Glomerular visceral epithelial cell (primary cell): ENCODE measurements around the gene TMEM72.

Source experiments
- DNase-seq: peaks from one replicate; pipeline ENCODE4 v3.0.0-alpha.2; 2016; ENCODE audit errors: extremely low spot score

The TMEM72 gene

DNA sequence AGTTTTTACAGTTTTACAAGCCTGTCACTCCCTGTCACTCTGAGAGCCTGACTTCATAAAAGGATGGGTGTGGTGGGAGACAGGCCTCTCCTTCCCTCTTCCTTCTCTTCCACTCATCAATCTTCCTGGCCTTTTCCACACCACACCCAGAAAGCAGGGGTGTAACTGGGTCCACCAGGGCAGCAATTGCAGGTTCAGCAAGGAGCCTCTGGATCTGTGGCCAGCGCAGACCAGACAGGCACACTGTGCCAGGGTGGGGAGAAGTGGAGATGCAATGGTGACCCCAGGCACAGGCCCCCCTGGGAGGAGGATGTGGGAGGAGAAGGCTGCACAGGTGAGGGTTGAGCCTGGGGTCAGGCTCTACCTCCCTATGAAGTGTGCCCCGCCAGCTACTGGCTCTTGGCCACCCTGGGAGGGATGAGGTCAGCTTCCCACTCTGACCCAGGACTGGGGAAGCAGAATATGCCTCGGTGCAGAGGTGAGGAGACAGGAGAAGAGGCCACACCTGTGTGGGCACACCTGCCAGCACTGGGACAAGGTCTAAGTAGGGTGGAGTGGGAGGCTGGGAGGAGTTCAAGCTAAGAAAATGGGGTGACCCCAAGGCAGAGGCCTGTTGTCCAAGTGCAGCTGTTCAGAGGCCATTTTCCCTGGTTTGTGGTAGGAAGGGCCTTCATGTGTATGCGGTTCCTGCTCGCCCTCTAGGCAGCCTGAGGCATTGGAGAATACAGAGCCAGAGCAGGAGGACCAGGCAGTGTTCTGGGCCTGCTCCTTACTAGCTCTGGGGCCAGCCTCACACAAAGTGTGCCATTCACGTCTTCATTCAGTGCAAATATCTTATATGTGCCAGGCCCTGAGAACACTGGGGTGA lies 20.2 kb upstream of the TMEM72 start:
- DNase-seq, result no peak

DNA sequence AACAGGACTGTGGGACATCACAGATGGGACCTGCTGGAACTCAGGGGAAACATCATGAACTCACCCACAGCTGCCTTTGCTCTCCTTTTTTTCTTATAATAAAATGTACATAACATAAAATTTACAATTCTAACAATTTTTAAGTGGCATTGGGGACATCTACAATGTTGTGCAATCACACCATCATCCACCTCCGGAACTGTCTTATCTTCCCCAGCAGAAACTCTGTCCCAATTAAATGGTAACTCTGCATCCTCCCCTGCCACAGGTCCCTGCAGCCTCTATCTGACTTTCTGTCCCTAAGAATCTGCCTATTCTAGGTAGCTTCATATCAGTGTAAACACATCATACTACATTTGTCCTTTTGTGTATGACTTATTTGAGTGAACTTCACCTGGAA lies 19.4 kb upstream of the TMEM72 start:
- DNase-seq, result no peak

- DNase-seq, result no peak
Measured at GRCh38 chr10:44893604-44894468, 17.3 kb upstream of the TMEM72 start.

- DNase-seq, result no peak
Measured at GRCh38 chr10:44894691-44895090, 16.4 kb upstream of the TMEM72 start.

DNA sequence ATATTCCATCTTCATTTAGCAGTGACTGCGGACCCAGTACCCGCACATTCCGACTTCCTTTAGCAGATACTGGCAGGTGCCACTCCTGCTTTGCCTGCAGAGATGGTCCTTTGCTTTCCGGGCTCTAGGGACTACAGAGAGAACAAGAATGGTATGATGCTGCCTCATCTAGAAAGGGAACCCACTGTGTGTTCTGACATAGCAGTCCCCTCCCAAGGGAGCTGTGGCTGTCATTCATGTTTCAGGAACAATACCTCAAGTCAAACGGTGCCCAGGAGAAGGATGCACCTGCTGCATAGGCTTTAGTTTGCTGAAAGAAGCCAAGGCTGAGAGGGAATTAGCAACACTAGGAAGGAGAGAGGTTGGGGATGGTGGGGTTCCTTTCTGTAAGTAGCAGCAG lies 15.9 kb upstream of the TMEM72 start:
- DNase-seq, result no peak

- no peak for DNase-seq
Measured at GRCh38 chr10:44897049-44897448, 14.1 kb upstream of the TMEM72 start.

DNA sequence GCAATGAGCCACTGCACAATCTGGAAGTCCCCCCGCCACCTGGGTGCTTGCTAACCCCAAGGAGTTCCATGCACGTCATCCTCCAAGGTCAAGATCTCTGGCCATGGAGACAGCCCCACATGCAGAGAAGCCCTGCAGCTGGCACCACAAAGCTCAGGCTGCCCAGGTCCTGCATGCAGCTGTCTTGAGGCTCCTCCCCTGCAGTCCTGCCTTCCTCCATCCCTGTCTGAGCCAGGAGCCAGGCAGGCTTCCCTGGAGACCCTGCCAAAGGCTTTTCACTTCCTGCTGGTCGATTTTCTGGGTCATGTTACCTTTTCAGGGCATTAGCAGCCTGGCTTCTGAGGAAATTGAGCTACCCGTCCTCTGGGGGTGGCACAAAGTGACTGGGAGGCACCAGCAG lies 12.5 kb upstream of the TMEM72 start:
- no peak for DNase-seq

DNA sequence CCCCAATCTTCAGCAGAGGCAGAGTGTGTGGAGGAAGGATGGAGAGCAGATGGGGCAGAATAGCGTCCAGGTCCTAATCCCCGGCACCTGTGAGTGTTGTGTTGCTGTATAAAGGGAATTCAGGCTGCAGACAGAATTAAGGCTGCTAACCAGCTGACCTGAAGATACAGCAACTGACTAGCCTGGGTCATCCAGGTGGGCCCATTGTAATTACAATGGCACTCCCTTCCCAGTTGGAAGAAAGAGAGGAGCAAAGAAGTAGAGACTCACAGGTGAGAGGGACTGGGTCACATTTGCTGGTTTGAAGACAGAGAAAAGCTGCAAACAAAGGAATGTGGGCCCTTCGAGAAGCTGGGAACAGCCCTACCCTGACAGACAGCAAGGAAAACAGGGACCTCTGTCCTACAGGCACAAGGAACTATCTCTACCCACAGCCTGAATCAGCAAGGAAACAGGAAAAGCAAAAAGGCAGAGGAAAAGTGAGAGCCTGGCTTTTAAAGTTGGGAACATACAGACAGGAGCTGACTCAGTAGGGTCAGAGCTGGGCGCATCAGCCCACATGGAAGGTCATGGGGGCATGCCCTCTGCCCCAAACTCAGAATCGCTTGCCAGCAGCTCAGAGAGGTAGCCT lies 11.6 kb upstream of the TMEM72 start:
- DNase-seq, result no peak

- no peak for DNase-seq
Measured at GRCh38 chr10:44902941-44903545, 8.1 kb upstream of the TMEM72 start.

DNA sequence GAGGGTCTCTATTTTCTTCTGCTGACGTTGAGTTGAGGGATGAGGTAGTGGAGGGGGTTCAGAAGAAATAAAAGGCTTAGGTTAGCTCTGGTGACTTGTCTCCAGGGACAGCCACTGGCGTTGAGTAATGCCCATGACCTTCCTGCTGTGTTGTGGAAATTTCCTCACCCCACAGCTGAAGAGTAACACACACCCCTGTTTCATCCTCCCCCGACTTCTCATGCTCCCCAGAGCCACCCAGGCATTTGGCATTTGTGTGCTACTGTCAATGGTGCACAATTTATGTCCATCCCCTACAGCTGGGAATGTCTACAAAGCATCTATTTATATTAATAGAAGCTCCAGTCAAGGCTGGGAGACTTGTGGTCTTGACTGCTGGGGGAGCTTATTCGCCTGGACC lies 4.7 kb upstream of the TMEM72 start:
- DNase-seq, result no peak

DNA sequence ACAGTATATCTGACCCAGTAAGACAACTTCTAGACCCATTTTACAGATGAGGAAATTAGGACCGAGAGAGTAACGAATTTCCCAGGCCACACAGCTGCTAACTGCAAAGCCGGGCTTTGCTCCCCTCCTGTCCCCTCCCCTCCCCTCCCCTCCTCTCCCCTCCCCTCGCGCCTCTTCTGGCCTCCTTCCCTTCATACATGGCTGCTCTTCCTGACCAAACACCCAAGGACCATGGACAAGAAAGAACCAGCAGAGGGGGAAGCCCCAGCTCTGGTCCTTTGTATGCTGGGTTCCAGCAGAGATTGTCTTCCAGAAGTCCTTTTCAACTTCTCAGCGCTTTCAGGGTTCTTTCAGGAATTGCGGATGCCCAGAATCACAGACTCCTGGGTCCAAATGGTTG lies 3.6 kb upstream of the TMEM72 start:
- DNase-seq, result no peak

DNA sequence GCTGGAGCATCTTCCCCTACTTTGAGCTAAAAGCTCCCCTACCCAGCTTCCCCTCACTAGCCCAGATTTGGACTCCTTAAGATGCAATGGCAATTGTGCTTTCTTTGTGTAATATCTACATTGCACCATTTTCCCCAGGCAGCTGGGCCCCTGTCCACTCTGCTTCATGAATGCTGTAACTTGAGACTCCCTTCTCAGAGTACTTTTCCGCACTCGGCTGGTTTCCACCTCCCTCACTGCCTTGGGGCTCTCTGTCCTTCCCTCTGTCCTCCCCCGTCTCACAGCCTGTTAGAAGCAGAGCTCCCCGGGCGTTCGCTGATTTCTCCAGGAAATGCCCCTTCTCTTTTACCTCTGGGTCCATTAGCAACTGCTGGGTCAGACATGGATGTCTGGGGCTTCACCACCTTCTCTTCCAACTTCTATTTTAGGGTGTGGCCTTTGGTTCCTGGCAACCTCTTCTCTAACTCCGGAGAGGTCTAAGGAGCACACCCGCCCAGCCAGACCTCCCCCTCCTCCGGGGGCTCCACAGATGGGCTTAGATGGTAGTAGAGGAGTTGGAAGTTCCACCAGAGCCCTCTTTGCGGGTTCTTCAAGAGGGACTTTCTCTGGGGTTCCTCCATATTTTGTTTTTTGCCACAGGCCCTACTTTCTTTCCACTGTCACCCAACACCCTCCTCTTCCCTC lies 2.9 kb upstream of the TMEM72 start:
- no peak for DNase-seq

GRCh38 chr10:44908936-44909630 lies 2.1 kb upstream of the TMEM72 start:
- DNase-seq, result no peak

- no peak for DNase-seq
Measured at GRCh38 chr10:44909910-44910309, 1.2 kb upstream of the TMEM72 start.

DNA sequence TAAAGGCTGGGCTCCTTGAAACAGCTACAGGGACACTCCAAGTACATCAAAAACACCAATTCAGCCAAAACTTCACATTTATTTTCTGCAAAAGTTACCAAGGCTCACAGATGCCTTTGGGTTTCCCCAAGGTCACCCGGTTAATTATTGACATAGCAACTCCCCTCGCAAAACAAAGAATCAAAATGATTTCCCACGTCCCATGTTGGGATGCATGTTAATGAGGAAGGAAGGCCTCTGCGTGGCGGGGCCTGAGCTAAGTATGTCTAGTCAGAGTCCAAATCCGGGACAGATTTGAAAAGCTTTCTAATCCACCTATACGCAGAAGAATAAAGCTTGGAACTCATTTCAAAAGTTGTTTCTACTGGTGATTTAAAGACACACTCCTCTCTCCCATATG lies 535 bp upstream of the TMEM72 start:
- DNase-seq, result no peak

- no peak for DNase-seq
Measured at GRCh38 chr10:44911951-44912350, 814 bp downstream of the TMEM72 start.

DNA sequence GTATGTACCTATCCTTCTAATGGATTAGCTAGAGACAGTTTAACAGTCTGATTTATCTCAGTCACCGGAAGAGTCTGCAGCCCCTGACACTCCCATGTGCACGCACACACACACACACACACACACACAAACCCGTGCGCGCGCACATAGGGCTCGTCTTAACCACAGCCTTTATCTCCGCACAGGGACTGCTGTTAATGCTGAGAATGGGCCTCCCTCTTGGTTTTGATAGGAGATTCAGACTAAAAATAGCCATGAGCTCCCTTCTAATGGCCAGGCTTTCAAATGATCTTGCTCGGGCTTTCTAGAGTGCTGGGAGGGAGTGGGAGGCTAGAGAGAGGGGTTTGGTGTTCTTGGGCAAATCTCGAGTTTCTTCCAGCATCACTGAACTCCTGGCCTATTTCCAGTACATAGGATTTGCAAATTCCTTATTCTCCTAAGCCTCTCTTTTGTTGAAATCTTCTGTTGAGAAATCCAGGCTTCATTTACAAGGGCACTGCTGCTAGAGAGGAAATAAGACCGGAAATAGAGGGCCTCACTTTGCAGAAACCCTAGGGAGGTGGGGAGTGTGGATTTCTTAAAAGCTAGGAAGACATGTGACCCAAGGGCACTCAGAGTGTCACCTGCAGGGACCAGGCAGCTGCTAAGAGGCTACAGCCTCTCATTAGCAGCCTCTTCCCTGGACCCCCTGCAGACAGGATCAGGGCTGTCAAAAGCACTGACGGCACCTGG lies 2.4 kb downstream of the TMEM72 start:
- no peak for DNase-seq

GRCh38 chr10:44914891-44915290 lies 3.8 kb downstream of the TMEM72 start:
- no peak for DNase-seq

DNA sequence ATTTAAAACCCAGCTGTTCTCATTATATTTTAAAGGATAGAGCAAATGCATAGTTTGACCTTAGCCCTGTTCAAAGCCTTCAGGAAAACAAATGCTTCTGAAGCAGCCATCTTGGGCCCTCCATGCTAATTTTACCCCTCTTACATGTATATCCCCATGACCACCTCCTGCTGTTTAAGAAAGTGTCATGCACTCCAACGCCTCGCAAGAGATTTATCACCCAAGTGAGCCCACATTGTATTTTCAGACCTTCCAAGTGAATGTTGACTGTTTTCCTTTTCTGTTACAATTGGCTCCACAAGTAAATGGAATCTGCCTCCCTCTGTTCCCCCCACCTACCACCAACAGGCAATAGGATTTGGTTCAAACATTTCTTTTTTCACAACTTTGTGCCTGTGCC lies 5.3 kb downstream of the TMEM72 start:
- no peak for DNase-seq

GRCh38 chr10:44917848-44918247 lies 6.7 kb downstream of the TMEM72 start:
- no peak for DNase-seq
